HG02588 (cell line): ENCODE data around the gene ASTN2.

ENCODE experiments used
- ATAC-seq: cut with Tn5 transposase; IDR thresholded peaks from one replicate; pipeline ENCODE4 v1.9.1; 2021; ENCODE audit warnings: mild to moderate bottlenecking, moderate library complexity; ENCODE audit not compliant: unreplicated experiment

Gene ASTN2

DNA sequence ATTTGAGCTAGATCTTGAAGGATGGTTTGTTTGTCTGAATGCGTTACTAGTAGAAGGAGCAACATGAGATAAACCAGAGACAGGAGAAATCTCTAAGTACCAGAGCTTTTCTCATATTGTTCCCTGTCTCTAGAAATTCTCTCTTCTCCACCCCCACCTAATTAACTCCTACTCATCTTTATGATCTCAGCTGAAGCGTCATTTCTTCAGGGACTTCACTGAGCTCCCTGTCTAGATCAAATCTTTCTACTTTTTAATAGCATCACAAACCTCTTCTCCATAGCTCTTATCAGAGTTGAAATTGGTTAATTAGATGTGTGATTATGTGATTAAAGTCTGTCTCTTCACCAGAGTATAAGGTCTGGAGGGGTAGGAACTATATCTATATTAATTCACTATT is 1035.0 kb downstream of the ASTN2 start:
- no peak for ATAC-seq

GRCh38 chr9:116378873-116379272 is 1036.0 kb downstream of the ASTN2 start:
- ATAC-seq: no peak

- ATAC-seq: no peak
These were observed 1037.6 kb downstream of the ASTN2 start for GRCh38 chr9:116377179-116377798.
